MM.1S (cell line): Measurements from ENCODE around the gene C16orf95.

Experiments used
- EZH2phosphoT487 ChIP-seq: fragments of 300-600 bp; sonication (generic); IDR thresholded peaks from 2 replicates; pipeline ENCODE4 v1.6.1; 2018; ENCODE audit warnings: antibody characterized with exemption, low read length
- TF ChIP-seq, protein P1 (sequence below): fragments of 300-600 bp; sonication (generic); IDR thresholded peaks from 2 replicates; pipeline ENCODE4 v1.5.1; 2016; ENCODE audit warnings: antibody characterized with exemption, low read length, mixed read lengths

DNA sequence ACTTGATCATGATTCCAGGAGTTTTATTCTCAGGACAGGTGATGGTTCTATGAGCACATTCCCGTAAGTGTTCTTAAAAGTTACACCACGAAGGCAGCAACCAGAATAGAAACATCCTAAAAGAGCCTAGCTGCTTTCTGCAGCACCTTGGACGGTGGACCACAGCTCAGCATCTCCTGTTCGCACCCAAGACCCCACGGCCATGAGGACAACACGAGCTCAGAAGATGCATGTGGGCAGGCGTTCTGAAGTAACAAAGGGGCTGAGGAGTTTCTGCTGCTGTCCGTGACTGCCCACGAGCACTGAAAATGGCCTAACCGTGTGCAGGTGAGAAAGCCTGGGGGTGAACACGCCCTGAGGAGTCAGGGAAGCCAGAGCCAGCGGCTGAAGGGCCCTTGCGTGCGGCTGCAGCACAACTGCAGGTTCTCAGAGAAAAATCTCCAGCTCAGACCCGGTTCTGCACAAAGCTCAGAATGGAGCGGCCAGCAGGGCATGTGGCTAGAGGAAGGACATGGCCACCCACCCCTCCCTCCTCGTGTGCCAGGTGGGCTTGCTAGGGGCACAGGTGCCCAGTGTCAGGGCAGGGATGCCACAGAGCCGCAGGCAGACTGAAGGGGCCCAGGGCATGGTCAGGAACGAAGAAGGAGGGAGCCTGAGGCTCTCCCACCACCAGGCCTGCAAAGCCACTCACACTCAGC is 10.8 kb upstream of the C16orf95 start:
- TF ChIP-seq, protein P1, sequence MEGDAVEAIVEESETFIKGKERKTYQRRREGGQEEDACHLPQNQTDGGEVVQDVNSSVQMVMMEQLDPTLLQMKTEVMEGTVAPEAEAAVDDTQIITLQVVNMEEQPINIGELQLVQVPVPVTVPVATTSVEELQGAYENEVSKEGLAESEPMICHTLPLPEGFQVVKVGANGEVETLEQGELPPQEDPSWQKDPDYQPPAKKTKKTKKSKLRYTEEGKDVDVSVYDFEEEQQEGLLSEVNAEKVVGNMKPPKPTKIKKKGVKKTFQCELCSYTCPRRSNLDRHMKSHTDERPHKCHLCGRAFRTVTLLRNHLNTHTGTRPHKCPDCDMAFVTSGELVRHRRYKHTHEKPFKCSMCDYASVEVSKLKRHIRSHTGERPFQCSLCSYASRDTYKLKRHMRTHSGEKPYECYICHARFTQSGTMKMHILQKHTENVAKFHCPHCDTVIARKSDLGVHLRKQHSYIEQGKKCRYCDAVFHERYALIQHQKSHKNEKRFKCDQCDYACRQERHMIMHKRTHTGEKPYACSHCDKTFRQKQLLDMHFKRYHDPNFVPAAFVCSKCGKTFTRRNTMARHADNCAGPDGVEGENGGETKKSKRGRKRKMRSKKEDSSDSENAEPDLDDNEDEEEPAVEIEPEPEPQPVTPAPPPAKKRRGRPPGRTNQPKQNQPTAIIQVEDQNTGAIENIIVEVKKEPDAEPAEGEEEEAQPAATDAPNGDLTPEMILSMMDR: no peak
- no peak for TF ChIP-seq EZH2phosphoT487
